DOHH2 (cell line): ENCODE measurements around the gene FAIM.
"Not testable (repeated sequence)": the region's sequence is repeated elsewhere in the genome, so short reads cannot be mapped to it uniquely, and the experiment has no call there.

Experiments used
- CTCF ChIP-seq: fragments of 200-600 bp; sonication (generic); IDR thresholded peaks from one replicate; pipeline ENCODE4 v1.5.1; 2014; ENCODE audit warnings: antibody characterized with exemption, mild to moderate bottlenecking, low read depth, low read length; ENCODE audit not compliant: poor library complexity, severe bottlenecking
- EZH2phosphoT487 ChIP-seq: fragments of 200-600 bp; sonication (generic); IDR thresholded peaks from 2 replicates; pipeline ENCODE4 v1.6.1; 2017; ENCODE audit warnings: borderline replicate concordance, mild to moderate bottlenecking, antibody characterized with exemption, low read length, moderate library complexity, mixed read lengths

GRCh38 chr3:138604106-138604595 is 4.4 kb upstream of the FAIM start:
- TF ChIP-seq CTCF, EZH2phosphoT487: not testable (repeated sequence)
